NT2/D1 (cell line): ENCODE data around the gene LSM11.

Experiments
- SUZ12 ChIP-seq: IDR thresholded peaks from 2 replicates; pipeline ENCODE4 v1.6.1; 2011; ENCODE audit not compliant: insufficient read length, insufficient read depth; ENCODE audit errors: extremely low read depth
- YY1 ChIP-seq: IDR thresholded peaks from 2 replicates; pipeline ENCODE4 v1.6.1; 2011; ENCODE audit not compliant: insufficient read length, insufficient read depth

DNA sequence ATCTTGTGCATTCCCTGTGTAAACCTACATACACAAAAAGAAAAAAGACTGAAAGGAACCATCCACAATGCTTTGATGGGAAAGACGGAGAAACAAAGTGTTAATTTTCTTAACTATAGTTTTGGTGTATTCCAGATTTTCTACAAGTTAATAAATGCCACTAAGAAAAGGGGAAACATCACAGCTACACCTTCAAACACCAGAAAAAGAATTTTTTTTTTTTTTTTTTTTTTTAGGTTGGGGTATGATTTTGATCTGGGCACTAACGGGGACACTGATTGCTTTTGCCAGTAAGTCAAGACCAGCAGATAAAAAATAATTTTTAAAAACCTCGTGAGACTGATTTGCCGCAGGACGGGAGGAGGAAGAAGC is 12.6 kb upstream of the LSM11 start:
- TF ChIP-seq YY1 (no peak), SUZ12 (no peak)
